Activated CD4-positive, alpha-beta T cell treated with anti-CD3 and anti-CD28 coated beads for 36 hours (primary cell): ENCODE results near the gene CWC22. TPM values are rescaled to one million over a fixed set of nuclear protein-coding genes. Genes with fewer than 3 reads are reported as not detected.
"Not testable (repeated sequence)": the region's sequence is repeated elsewhere in the genome, so short reads cannot be mapped to it uniquely, and the experiment has no call there.

ENCODE experiments used
- ATAC-seq: fragments of 200-7000 bp; cut with Tn5 transposase; one replicate; pipeline ENCODE4 v1.10.0; 2021; ENCODE audit warnings: mild to moderate bottlenecking, moderate library complexity
- CTCF ChIA-PET: fragments of 350-600 bp; sonication (Branson Sonifier 250); formaldehyde crosslinking; loops from one replicate; lab custom pipeline; 2021; ENCODE audit warnings: antibody characterized with exemption; lab: Charles Lee
- POLR2A ChIA-PET: fragments of 350-600 bp; sonication (Branson Sonifier 250); formaldehyde crosslinking; loops from one replicate; lab custom pipeline; 2021; ENCODE audit warnings: antibody characterized with exemption, inconsistent platforms; lab: Charles Lee
- DNase-seq: peaks from one replicate; pipeline ENCODE4 v3.0.0-alpha.2; 2020
- H3K27ac Mint-ChIP-seq: one replicate; pipeline ENCODE4 v1.8.0; 2021; ENCODE audit warnings: mixed read lengths
- H3K27me3 Mint-ChIP-seq: one replicate; pipeline ENCODE4 v1.8.0; 2021; ENCODE audit warnings: mixed read lengths
- H3K36me3 Mint-ChIP-seq: one replicate; pipeline ENCODE4 v1.8.0; 2021; ENCODE audit warnings: low read depth, mixed read lengths
- H3K4me1 Mint-ChIP-seq: one replicate; pipeline ENCODE4 v1.8.0; 2021; ENCODE audit warnings: mixed read lengths
- H3K4me3 Mint-ChIP-seq: one replicate; pipeline ENCODE4 v1.8.0; 2021; ENCODE audit warnings: mild to moderate bottlenecking, moderate library complexity, mixed read lengths
- H3K9me3 Mint-ChIP-seq: one replicate; pipeline ENCODE4 v1.8.0; 2021; ENCODE audit warnings: low read depth, mixed read lengths
- intact Hi-C, 2 experiments: fragments of 100-400 bp; cut with DNase I in 1 of 2; cut with micrococcal nuclease in 1 of 2; formaldehyde crosslinking; loops; one replicate each; pipeline versions ENCODE4 v1.14.2 to v1.15.1; 2022 to 2024; cut with DNase I, micrococcal nuclease
- total RNA-seq, 2 experiments: library from RNA; stranded (reverse); gene quantifications; one replicate each; pipeline ENCODE4 v1.2.3, GENCODE V29; 2021

The CWC22 gene
- total RNA-seq, 2 experiments from 2014 or later = 25.3 to 31.0 TPM

GRCh38 chr2:179983250-179983932 is 23.7 kb downstream of the CWC22 start:
- intact Hi-C loops = no loop called here
- Mint-ChIP-seq H3K36me3 (peaks cover 58% of the 10 kb centered on the region), H3K4me1 (no peaks in the 10 kb centered on the region)

GRCh38 chr2:179981085-179981484 is 26.0 kb downstream of the CWC22 start:
- H3K4me3 Mint-ChIP-seq = no peak overlapping the region
- H3K27me3 Mint-ChIP-seq = no peaks in the 10 kb centered on the region
- ATAC-seq (no peak), DNase-seq (no peak)
- intact Hi-C loops = no loop called here
- no peak overlapping the region for H3K27ac Mint-ChIP-seq
- H3K36me3 Mint-ChIP-seq = peaks cover 58% of the 10 kb centered on the region
- no peaks in the 10 kb centered on the region for H3K9me3 Mint-ChIP-seq
- POLR2A ChIA-PET = interaction anchor here (0.6 kb wide), 1 partner anchor 34 kb away, joined by 4 read pairs; no protein-coding TSS in a partner anchor
- H3K4me1 Mint-ChIP-seq = no peaks in the 10 kb centered on the region
- CTCF ChIA-PET = interaction anchor here (1.6 kb wide), 1 partner anchor 11 kb away, joined by 5 read pairs; no protein-coding TSS in a partner anchor

More at GRCh38 chr2:179983250-179983932, 23.7 kb downstream of the CWC22 start:
- H3K27ac Mint-ChIP-seq = no peak overlapping the region
- ATAC-seq = peak; percentile 51
- POLR2A ChIA-PET = no interaction called here
- no peaks in the 10 kb centered on the region for H3K27me3 Mint-ChIP-seq
- H3K9me3 Mint-ChIP-seq = no peaks in the 10 kb centered on the region
- no peak for DNase-seq
- CTCF ChIA-PET = interaction anchor here (0.6 kb wide), 1 partner anchor 11 kb away, joined by 3 read pairs; no protein-coding TSS in a partner anchor
- H3K4me3 Mint-ChIP-seq = no peak overlapping the region

GRCh38 chr2:179974761-179975160 is 32.3 kb downstream of the CWC22 start:
- intact Hi-C loops = no loop called here
- Mint-ChIP-seq H3K9me3 (no peaks in the 10 kb centered on the region), H3K27me3 (no peaks in the 10 kb centered on the region), H3K4me1 (no peaks in the 10 kb centered on the region), H3K27ac (no peak overlapping the region), H3K4me3 (no peak overlapping the region), H3K36me3 (peaks cover 38% of the 10 kb centered on the region)
- ATAC-seq = no peak
- CTCF ChIA-PET = interaction anchor here (0.7 kb wide), 1 partner anchor 749 kb away, joined by 4 read pairs; no protein-coding TSS in a partner anchor
- POLR2A ChIA-PET = no interaction called here
- DNase-seq = no peak

GRCh38 chr2:179966778-179967394 is 40.2 kb downstream of the CWC22 start:
- POLR2A ChIA-PET = no interaction called here
- intact Hi-C loops = no loop called here
- H3K27me3 Mint-ChIP-seq = no peaks in the 10 kb centered on the region
- H3K4me3 Mint-ChIP-seq = no peak overlapping the region
- ATAC-seq (no peak), DNase-seq (no peak)
- peaks cover 6% of the 10 kb centered on the region for H3K4me1 Mint-ChIP-seq
- no peaks in the 10 kb centered on the region for H3K9me3 Mint-ChIP-seq
- H3K36me3 Mint-ChIP-seq = peaks cover 48% of the 10 kb centered on the region
- H3K27ac Mint-ChIP-seq = no peak overlapping the region
- CTCF ChIA-PET = interaction anchor here (0.7 kb wide), 1 partner anchor 181 kb away, joined by 3 read pairs; no protein-coding TSS in a partner anchor

- H3K4me1 Mint-ChIP-seq = peaks cover 6% of the 10 kb centered on the region
- CTCF ChIA-PET = no interaction called here
- H3K27ac Mint-ChIP-seq = peak overlapping the region; percentile 58
- H3K4me3 Mint-ChIP-seq = no peak overlapping the region
- H3K27me3 Mint-ChIP-seq = no peaks in the 10 kb centered on the region
- no peaks in the 10 kb centered on the region for H3K9me3 Mint-ChIP-seq
- DNase-seq (no peak), ATAC-seq (no peak)
- intact Hi-C loops = no loop called here
- POLR2A ChIA-PET = no interaction called here
- H3K36me3 Mint-ChIP-seq = peaks cover 46% of the 10 kb centered on the region
Observed at GRCh38 chr2:179965291-179966258, 41.5 kb downstream of the CWC22 start.

- H3K36me3 Mint-ChIP-seq = peaks cover 36% of the 10 kb centered on the region
- H3K4me1 Mint-ChIP-seq = peaks cover 6% of the 10 kb centered on the region
- ATAC-seq (peak; percentile 85), DNase-seq (no peak)
- no peaks in the 10 kb centered on the region for H3K9me3 Mint-ChIP-seq
- H3K4me3 Mint-ChIP-seq = no peak overlapping the region
- H3K27me3 Mint-ChIP-seq = no peaks in the 10 kb centered on the region
- peak overlapping the region; percentile 89 for H3K27ac Mint-ChIP-seq
- ChIA-PET CTCF (no interaction called here), POLR2A (no interaction called here)
- intact Hi-C loops = no loop called here
Observed at GRCh38 chr2:179963626-179964025, 43.5 kb downstream of the CWC22 start.

- CTCF ChIA-PET = interaction anchor here (0.6 to 1.3 kb wide), 3 partner anchors 22 to 99 kb away, joined by 3 to 4 read pairs (median 3); no protein-coding TSS in a partner anchor
- intact Hi-C loops, H3K9me3 Mint-ChIP-seq, H3K4me1 Mint-ChIP-seq, ATAC-seq, H3K27ac Mint-ChIP-seq, H3K4me3 Mint-ChIP-seq, H3K27me3 Mint-ChIP-seq, DNase-seq, POLR2A ChIA-PET: not testable (repeated sequence)
- H3K36me3 Mint-ChIP-seq = peaks cover 19% of the 10 kb centered on the region
Observed at GRCh38 chr2:179958251-179958650, 48.8 kb downstream of the CWC22 start.

GRCh38 chr2:179954026-179954425 is 53.1 kb downstream of the CWC22 start:
- Mint-ChIP-seq H3K4me1 (no peaks in the 10 kb centered on the region), H3K27me3 (no peaks in the 10 kb centered on the region), H3K27ac (no peak overlapping the region), H3K9me3 (no peaks in the 10 kb centered on the region), H3K36me3 (peaks cover 33% of the 10 kb centered on the region), H3K4me3 (no peak overlapping the region)
- intact Hi-C loops = no loop called here
- ATAC-seq (no peak), DNase-seq (no peak)
- ChIA-PET CTCF (no interaction called here), POLR2A (no interaction called here)

GRCh38 chr2:179953359-179953758 is 53.7 kb downstream of the CWC22 start:
- Mint-ChIP-seq H3K27me3 (no peaks in the 10 kb centered on the region), H3K9me3 (no peaks in the 10 kb centered on the region), H3K27ac (no peak overlapping the region), H3K36me3 (peaks cover 40% of the 10 kb centered on the region), H3K4me3 (no peak overlapping the region), H3K4me1 (no peaks in the 10 kb centered on the region)
- ChIA-PET CTCF (interaction anchor here (0.6 kb wide), 1 partner anchor 43 kb away, joined by 3 read pairs; no protein-coding TSS in a partner anchor), POLR2A (no interaction called here)
- ATAC-seq = no peak
- intact Hi-C loops = no loop called here
- no peak for DNase-seq

- H3K27ac Mint-ChIP-seq = no peak overlapping the region
- no peak for DNase-seq
- intact Hi-C loops = no loop called here
- no peak overlapping the region for H3K4me3 Mint-ChIP-seq
- ChIA-PET CTCF (no interaction called here), POLR2A (no interaction called here)
- ATAC-seq = no peak
- no peaks in the 10 kb centered on the region for H3K4me1 Mint-ChIP-seq
- H3K27me3 Mint-ChIP-seq = no peaks in the 10 kb centered on the region
- peaks cover 45% of the 10 kb centered on the region for H3K36me3 Mint-ChIP-seq
- H3K9me3 Mint-ChIP-seq = no peaks in the 10 kb centered on the region
Observed at GRCh38 chr2:179952658-179953057, 54.4 kb downstream of the CWC22 start.

GRCh38 chr2:179951680-179952079 is 55.4 kb downstream of the CWC22 start:
- H3K36me3 Mint-ChIP-seq = peaks cover 44% of the 10 kb centered on the region
- ATAC-seq (no peak), DNase-seq (no peak)
- H3K9me3 Mint-ChIP-seq = no peaks in the 10 kb centered on the region
- POLR2A ChIA-PET = no interaction called here
- H3K27me3 Mint-ChIP-seq = no peaks in the 10 kb centered on the region
- no peak overlapping the region for H3K4me3 Mint-ChIP-seq
- H3K27ac Mint-ChIP-seq = peak overlapping the region; percentile 1
- intact Hi-C loops = no loop called here
- CTCF ChIA-PET = no interaction called here
- H3K4me1 Mint-ChIP-seq = no peaks in the 10 kb centered on the region
